Memory B cell (primary cell): ENCODE measurements around the gene PMEL.
"Not testable (repeated sequence)": the region's sequence is repeated elsewhere in the genome, so short reads cannot be mapped to it uniquely, and the experiment has no call there.

Experiments
- ATAC-seq: fragments of 150-1000 bp; cut with Tn5 transposase; 2 replicates; pipeline ENCODE4 v1.10.0; 2021; ENCODE audit warnings: low read depth, mild to moderate bottlenecking, moderate library complexity
- DNase-seq, 2 donors: peaks; one replicate each; pipeline ENCODE4 v3.0.0; 2022; ENCODE audit warnings: low spot score in 2 of 2
- H3K27ac Mint-ChIP-seq: one replicate; pipeline ENCODE4 v1.8.0; 2022; ENCODE audit warnings: mild to moderate bottlenecking, moderate library complexity, mixed read lengths
- H3K27me3 Mint-ChIP-seq: one replicate; pipeline ENCODE4 v1.8.0; 2022; ENCODE audit warnings: mixed read lengths
- H3K36me3 Mint-ChIP-seq: one replicate; pipeline ENCODE4 v1.8.0; 2022; ENCODE audit warnings: mild to moderate bottlenecking, mixed read lengths
- H3K4me1 Mint-ChIP-seq: one replicate; pipeline ENCODE4 v1.8.0; 2022; ENCODE audit warnings: mixed read lengths
- H3K4me3 Mint-ChIP-seq: one replicate; pipeline ENCODE4 v1.8.0; 2022; ENCODE audit warnings: mild to moderate bottlenecking, moderate library complexity, mixed read lengths
- H3K9me3 Mint-ChIP-seq: one replicate; pipeline ENCODE4 v1.8.0; 2022; ENCODE audit warnings: mixed read lengths

Gene PMEL

GRCh38 chr12:55965941-55966407 lies at the start of gene PMEL:
Gene PMEL (minus strand): TSS chr12:55966042. CDS start chr12:55966011, 31 bp downstream.
- peaks cover 27% of the 10 kb centered on the region for H3K4me1 Mint-ChIP-seq
- H3K4me3 Mint-ChIP-seq, result peak within 1 kb of the TSS; percentile 93
- H3K27me3 Mint-ChIP-seq, result no peaks in the 10 kb centered on the region
- H3K36me3 Mint-ChIP-seq, result no peaks in the 10 kb centered on the region
- ATAC-seq (no peak), DNase-seq (no peak)
- no peaks in the 10 kb centered on the region for H3K9me3 Mint-ChIP-seq
- peak within 1 kb of the TSS; percentile 70 for H3K27ac Mint-ChIP-seq

DNA sequence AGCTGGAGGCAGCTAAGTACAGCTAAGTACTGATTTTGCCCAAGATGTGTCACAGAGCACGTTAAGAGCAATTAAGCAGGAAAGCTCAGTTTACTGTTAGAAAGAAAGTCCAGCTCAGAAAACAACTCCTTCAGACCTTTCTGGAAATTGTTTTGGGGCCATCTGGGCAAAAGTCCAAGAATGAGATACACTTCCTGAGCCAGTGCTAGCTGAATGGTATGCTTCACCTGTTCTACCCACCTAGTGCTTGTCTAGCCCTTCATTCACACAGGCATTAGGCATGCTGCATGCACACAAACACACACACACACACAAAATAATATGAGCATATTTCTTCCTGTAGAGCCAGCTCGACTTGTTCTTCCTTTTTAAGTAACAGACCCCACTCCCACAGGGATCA lies 48.4 kb upstream of the PMEL start:
- H3K27me3 Mint-ChIP-seq, result no peaks in the 10 kb centered on the region
- ATAC-seq (no peak), DNase-seq (no peak)
- H3K9me3 Mint-ChIP-seq, result no peaks in the 10 kb centered on the region
- no peak overlapping the region for H3K4me3 Mint-ChIP-seq
- H3K4me1 Mint-ChIP-seq, result no peaks in the 10 kb centered on the region
- H3K36me3 Mint-ChIP-seq, result peaks cover 9% of the 10 kb centered on the region
- H3K27ac Mint-ChIP-seq, result no peak overlapping the region

DNA sequence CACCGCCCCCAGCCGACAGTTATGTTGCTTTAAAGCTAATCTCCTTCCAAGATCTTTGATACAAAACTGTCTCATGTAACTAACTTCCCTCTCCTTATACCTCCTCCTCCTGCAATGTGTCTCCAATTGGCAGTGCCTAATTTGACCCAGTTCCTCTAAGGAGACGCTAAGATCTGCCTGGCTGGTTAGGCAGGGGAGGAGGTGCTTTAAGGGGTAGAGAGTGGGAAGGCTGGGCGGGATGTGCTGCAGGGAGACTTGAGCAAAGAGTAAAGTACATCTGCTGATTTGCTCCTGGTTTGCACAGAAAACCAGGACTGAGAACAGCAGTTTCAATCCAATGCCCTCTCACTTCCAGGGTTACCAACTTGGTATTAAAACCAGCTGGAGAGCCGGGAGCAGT lies 47.6 kb upstream of the PMEL start:
- Mint-ChIP-seq H3K27ac (no peak overlapping the region), H3K9me3 (no peaks in the 10 kb centered on the region), H3K4me1 (peaks cover 2% of the 10 kb centered on the region), H3K36me3 (peaks cover 9% of the 10 kb centered on the region), H3K27me3 (no peaks in the 10 kb centered on the region), H3K4me3 (no peak overlapping the region)
- no peak for DNase-seq
- no peak for ATAC-seq

GRCh38 chr12:56011509-56012090 lies 45.8 kb upstream of the PMEL start:
- H3K27me3 Mint-ChIP-seq, result no peaks in the 10 kb centered on the region
- no peak overlapping the region for H3K27ac Mint-ChIP-seq
- peaks cover 2% of the 10 kb centered on the region for H3K36me3 Mint-ChIP-seq
- H3K9me3 Mint-ChIP-seq, result no peaks in the 10 kb centered on the region
- no peak overlapping the region for H3K4me3 Mint-ChIP-seq
- ATAC-seq, result no peak
- peaks cover 11% of the 10 kb centered on the region for H3K4me1 Mint-ChIP-seq
- DNase-seq, result no peak

DNA sequence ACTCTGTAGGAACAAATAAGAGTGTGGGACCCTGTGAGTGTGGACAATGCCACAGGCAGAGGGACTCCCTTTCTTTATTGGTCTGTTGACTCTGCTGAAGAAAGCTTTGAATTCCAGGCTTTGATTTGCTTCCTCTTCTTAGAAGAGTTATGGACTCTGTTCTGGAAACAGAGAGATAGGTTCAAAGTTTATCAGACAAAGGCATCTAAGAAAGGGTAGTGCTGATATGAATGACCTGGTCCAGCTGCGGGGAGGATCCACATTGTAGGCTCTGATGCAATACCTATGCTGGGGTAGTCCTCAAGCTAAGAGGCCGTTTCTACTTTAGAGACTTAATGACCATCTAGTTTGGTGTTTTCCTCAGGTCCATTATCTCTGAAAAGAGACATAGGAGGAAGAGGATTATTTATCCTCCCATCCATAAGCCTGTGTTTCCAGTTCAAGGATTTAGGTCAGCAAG lies 44.3 kb upstream of the PMEL start:
- H3K4me3 Mint-ChIP-seq, result peak overlapping the region; percentile 0
- H3K36me3 Mint-ChIP-seq, result peaks cover 2% of the 10 kb centered on the region
- no peaks in the 10 kb centered on the region for H3K9me3 Mint-ChIP-seq
- ATAC-seq, result no peak
- DNase-seq, result no peak
- H3K27me3 Mint-ChIP-seq, result no peaks in the 10 kb centered on the region
- peaks cover 13% of the 10 kb centered on the region for H3K4me1 Mint-ChIP-seq
- no peak overlapping the region for H3K27ac Mint-ChIP-seq

DNA sequence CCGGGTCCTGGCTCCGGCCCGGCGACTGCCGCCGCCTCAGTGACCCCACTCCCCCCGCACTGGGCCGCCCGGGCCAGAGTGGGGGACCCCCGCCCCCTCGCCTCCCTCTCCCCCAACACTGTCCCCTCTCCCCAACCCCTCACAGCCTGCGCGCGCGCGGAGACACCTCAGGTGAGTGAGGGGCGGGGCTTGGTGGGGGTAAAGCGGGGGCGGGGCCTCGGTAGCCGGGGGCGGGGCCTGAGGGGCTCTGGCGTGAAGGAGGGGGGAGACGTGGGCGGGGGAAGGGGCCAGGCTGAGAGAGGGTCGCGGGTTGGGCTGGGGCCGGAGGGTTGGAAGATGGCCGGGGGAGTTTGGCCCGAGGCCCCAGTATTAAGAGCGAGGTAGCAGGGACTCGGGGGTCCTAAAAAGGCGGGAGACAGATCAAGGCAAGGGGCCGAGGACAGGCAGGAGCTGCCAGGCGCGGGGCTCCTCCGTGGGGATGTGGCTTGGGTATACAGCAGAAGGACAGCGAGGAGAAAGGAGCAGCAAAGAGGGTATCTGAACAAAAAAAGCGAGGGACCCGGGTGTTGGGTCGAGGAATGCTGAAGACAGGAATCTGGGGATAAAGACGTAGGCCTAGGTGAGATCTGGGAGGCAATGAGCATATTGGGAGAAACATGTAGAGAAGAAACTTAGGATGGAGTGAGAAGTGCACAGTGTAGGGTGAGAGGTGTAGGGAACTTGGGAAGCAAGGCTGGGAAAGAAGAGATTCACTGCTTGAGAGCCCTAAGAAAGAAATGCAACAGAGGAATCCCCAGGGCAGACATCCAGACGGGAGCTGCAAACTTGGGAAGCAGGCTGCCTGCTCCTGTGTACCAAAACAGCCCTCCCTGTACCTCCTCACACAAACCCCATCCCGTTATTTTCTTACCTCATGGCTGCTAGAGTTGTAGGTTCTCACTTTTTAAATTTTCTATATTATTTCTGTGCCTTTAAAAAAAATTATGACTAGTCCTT lies 42.0 kb upstream of the PMEL start:
- no peaks in the 10 kb centered on the region for H3K9me3 Mint-ChIP-seq
- ATAC-seq (peak; percentile 88), DNase-seq (peak in 1 of 2 donors; percentile 49)
- H3K4me3 Mint-ChIP-seq, result peak overlapping the region; percentile 87
- H3K27ac Mint-ChIP-seq, result peak overlapping the region; percentile 80
- H3K4me1 Mint-ChIP-seq, result peaks cover 13% of the 10 kb centered on the region
- H3K27me3 Mint-ChIP-seq, result no peaks in the 10 kb centered on the region
- no peaks in the 10 kb centered on the region for H3K36me3 Mint-ChIP-seq

- Mint-ChIP-seq H3K27ac (no peak overlapping the region), H3K27me3 (no peaks in the 10 kb centered on the region), H3K9me3 (no peaks in the 10 kb centered on the region), H3K4me3 (no peak overlapping the region), H3K4me1 (peaks cover 13% of the 10 kb centered on the region), H3K36me3 (no peaks in the 10 kb centered on the region)
- ATAC-seq (no peak), DNase-seq (no peak)
These were observed 38.4 kb upstream of the PMEL start for GRCh38 chr12:56004211-56004610.

DNA sequence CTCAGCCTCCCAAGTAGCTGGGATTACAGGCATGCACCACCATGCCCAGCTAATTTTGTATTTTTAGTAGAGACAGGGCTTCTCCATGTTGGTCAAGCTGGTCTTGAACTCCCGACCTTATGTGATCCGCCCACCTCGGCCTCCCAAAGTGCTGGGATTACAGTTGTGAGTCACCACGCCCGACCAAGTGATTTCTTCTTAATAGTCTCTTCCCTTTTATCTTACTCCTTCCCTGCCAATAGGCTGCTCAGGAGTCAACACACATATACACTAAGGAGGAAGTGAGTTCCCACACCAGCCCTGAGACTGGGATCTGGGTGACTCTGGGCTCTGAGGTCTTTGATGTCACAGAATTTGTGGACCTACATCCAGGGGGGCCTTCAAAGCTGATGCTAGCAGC lies 37.5 kb upstream of the PMEL start:
- not testable (repeated sequence) for DNase-seq, H3K36me3 Mint-ChIP-seq, H3K4me3 Mint-ChIP-seq, H3K27ac Mint-ChIP-seq, H3K9me3 Mint-ChIP-seq, H3K27me3 Mint-ChIP-seq, ATAC-seq
- peaks cover 11% of the 10 kb centered on the region for H3K4me1 Mint-ChIP-seq

GRCh38 chr12:56001487-56002100 lies 35.8 kb upstream of the PMEL start:
- Mint-ChIP-seq H3K36me3 (no peaks in the 10 kb centered on the region), H3K4me3 (no peak overlapping the region), H3K27me3 (no peaks in the 10 kb centered on the region), H3K4me1 (peaks cover 12% of the 10 kb centered on the region), H3K27ac (no peak overlapping the region), H3K9me3 (no peaks in the 10 kb centered on the region)
- ATAC-seq, result no peak
- DNase-seq, result no peak

DNA sequence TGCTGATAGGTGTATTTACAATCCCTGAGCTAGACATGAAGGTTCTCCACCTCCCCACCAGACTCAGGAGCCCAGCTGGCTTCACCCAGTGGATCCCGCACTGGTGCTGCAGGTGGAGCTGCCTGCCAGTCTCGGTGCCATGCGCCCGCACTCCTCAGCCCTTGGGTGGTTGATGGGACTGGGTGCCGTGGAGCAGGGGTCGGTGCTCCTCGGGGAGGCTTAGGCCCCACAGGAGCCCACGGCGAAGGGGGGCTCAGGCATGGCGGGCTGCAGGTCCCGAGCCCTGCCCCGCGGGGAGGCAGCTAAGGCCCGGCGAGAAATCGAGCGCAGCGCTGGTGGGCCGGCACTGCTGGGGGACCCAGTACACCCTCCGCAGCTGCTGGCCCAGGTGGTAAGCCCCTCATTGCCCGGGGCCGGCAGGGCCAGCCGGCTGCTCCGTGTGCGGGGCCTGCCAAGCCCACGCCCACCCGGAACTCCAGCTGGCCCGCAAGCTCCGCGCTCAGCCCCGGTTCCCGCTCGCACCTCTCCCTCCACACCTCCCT lies 34.2 kb upstream of the PMEL start:
- H3K9me3 Mint-ChIP-seq, H3K27ac Mint-ChIP-seq, H3K36me3 Mint-ChIP-seq, H3K4me3 Mint-ChIP-seq, DNase-seq, ATAC-seq, H3K27me3 Mint-ChIP-seq: not testable (repeated sequence)
- H3K4me1 Mint-ChIP-seq, result peaks cover 12% of the 10 kb centered on the region

DNA sequence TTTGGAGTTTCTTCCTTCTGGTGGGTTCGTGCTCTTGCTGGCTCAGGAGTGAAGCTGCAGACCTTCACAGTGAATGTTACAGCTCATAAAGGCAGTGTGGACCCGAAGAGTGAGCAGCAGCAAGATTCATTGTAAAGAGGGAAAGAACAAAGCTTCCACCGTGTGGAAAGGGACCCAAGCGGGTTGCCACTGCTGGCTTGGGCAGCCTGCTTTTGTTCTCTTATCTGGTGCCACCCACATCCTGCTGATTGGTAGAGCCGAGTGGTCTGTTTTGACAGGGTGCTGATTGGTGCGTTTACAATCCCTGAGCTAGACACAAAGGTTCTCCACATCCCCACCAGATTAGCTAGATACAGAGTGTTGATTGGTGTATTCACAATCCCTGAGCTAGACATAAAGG lies 33.7 kb upstream of the PMEL start:
- not testable (repeated sequence) for H3K4me3 Mint-ChIP-seq, DNase-seq, ATAC-seq, H3K27ac Mint-ChIP-seq, H3K36me3 Mint-ChIP-seq, H3K27me3 Mint-ChIP-seq, H3K9me3 Mint-ChIP-seq
- H3K4me1 Mint-ChIP-seq, result peaks cover 12% of the 10 kb centered on the region

DNA sequence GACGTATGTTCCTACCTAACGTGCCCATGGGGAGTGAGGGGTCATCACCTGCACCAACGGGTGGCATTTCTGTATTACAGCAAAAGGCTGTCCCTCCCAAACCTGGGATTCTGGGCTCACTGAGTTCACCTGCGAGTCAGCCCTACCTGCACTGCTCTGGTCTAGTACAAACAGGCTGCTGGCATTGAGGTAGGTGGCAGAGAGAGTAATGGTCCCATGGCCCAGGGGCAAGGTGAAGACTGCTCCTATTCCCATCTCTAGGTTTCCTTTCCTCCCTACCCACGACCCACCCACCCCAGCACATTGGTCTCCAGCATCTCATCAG lies 31.7 kb upstream of the PMEL start:
- Mint-ChIP-seq H3K4me1 (peaks cover 12% of the 10 kb centered on the region), H3K4me3 (peak overlapping the region; percentile 79), H3K36me3 (peaks cover 2% of the 10 kb centered on the region), H3K27ac (no peak overlapping the region), H3K27me3 (no peaks in the 10 kb centered on the region), H3K9me3 (no peaks in the 10 kb centered on the region)
- ATAC-seq (peak; percentile 26), DNase-seq (no peak)

- Mint-ChIP-seq H3K4me3 (peak within 1 kb of the TSS; percentile 79), H3K27me3 (no peaks in the 10 kb centered on the region), H3K4me1 (peaks cover 12% of the 10 kb centered on the region), H3K9me3 (no peaks in the 10 kb centered on the region), H3K27ac (no peak within 1 kb of the TSS), H3K36me3 (peaks cover 8% of the 10 kb centered on the region)
- DNase-seq, result no peak
- ATAC-seq, result peak; percentile 65
These were observed 31.1 kb upstream of the PMEL start, which contains the start of gene SUOX for GRCh38 chr12:55996715-55997534. Gene SUOX (plus strand): TSS chr12:55997276. CDS start chr12:56002222, 4,946 bp downstream.
